Fibroblast of upper back skin (primary cell): ENCODE measurements around the gene WBP1L.
"Not testable (repeated sequence)": the region's sequence is repeated elsewhere in the genome, so short reads cannot be mapped to it uniquely, and the experiment has no call there.

Source experiments
- DNase-seq: peaks from one replicate; pipeline ENCODE4 v3.0.0-alpha.2; 2013

The WBP1L gene

DNA sequence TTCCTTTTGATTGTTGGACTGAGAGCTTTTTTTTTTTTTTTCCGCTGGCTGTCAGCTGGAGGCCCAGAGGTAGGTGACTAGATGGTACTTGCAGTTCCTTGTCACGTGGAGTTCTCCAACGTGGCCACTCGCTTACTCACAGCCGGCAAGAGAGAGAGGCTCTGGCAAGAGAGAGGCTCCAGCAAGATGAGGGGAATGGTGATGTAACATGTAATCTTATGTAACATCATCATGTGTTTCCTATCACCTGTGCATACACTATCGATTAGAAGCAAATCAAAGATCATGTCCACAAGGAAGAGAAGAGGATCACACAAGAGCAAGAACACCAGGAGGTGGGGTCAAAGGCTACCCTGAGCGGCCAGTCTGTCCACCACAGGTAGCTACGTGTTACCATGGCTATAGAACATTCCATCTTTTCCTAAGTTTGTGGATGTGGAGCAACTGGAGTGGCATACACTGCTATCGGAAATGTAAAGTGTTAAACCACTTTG is 106.3 kb downstream of the WBP1L start:
- DNase-seq, result no peak

DNA sequence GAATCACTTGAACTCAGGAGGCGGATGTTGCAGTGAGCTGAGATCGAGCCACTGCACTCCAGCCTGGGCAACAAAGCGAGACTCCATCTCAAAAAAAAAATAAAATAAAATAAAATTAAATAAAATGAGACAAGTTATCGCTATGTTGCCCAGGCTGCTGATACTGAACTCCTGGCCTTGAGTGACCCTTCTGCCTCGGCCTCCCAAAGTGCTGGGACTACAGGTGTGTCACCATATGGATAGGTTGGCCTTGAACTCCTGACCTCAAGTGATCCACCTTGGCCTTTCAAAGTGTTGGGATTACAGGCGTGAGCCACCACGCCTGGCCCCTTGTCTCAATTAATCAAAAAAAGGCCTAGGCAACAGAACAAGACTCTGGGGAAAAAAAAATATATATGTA is 109.5 kb downstream of the WBP1L start:
- not testable (repeated sequence) for DNase-seq

DNA sequence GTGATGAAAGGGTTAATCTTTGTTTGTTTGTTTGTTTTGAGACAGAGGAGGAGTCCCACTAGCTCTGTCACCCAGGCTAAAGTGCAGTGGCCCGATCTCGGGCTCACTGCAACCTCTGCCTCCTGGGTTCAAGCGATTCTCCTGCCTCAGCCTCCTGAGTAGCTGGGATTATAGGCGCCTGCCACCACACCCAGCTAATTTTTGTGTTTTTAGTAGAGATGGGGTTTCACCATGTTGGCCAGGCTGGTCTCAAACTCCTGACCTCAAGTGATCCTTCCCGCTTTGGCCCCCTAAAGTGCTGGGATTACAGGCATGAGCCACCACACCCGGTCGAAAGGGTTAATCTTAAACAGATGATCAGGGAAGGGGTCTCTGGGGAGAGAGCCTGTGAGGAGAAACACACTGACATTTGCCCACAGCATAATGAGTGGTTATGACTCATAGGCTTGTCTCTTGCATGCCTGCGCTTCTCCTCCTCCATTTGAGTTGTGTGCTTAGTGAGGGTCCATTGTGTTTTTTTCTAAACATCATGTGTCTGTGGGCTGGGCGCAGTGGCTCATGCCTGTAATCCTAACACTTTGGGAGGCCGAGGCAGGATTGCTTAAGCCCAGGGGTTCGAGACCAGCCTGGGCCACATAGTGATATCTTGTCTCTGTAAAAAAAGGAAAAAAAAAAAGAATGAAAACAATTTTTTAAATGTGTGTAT is 112.1 kb downstream of the WBP1L start:
- peak; percentile 99 for DNase-seq

DNA sequence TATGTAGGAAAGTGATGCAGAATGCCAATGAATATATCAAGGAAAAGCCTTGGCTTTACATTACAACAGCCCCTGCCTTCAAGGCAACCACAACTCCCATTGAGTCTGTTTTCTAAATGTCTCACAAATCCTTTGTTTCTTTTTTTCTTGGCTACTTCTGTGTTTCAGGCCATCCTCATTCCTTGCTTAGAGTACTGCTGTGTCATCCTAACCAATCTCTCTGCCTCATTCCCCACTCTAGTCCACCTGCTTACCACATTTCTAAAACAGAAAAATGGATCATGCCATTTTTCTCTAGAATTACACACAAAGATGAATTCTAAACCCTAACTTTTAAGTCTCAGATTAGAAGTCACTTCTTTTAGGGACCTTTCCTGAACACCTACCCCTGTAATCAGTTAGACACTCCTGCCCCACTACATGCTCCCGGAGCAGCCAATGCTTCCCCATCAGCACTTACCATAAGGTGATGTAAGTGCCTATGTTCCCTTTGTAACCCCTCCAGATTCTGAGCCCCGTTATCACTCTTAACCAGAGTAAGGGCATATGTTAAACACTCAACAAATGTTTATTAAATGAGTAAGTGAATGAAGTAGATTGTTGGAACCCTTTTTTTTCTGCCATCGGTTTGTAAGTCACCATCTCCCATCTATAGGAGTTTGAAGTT is 113.1 kb downstream of the WBP1L start:
- DNase-seq, result peak; percentile 19

DNA sequence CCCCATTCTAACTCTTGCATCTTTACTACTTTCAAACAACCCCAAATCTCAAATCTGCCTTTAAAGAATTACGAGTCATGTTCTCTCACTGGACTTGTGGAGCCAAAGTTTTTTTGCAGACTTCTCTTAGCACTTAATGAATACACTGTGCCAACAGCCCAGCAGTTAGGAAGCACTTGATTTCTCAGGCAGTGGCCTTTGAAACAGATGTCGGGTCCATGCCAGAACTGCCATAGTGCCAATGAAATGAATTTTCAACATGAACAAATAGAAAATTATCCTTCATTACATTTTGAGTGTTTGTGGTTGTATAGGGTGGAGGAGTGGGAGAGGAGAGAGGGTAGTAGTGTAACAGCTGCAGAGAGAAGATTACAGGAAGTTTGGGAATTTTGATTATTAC is 116.2 kb downstream of the WBP1L start:
- no peak for DNase-seq

DNA sequence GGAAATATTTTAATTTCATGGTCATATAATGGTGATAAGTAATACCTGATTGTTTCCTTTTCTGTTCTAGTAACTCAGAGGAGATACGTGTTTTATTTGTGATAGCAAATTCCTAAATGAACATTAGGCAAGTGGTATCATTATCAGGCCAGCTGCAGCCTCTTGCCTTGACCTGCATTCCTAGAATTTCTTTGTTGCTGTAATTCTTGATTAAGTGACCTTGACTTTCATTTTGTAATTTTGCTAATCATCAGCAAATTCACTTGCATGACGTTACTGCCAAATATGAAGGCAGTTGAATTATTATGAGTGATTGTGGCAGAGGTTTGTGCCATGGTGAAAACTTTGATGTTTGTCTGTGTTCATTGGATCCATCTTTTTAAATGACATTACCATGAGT is 119.9 kb downstream of the WBP1L start:
- no peak for DNase-seq

DNA sequence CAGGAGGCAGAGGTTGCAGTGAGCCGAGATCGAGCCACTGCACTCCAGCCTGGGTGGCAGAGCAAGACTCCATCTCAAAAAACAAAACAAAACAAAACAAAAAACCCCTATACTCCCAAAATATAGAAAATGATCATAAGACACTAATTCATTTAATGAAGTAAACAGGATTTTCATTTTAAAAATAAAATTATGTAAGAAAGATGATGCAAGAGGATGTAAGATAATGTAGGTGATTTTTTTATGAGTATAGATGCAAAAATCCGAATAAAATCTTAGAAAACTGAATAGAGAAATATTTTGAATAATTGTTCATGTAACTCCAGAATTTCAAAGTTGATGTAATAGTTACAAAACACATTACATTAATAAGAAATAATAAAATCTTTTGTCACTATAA is 121.9 kb downstream of the WBP1L start:
- DNase-seq, result no peak
